Neural progenitor cell (in vitro differentiated cells): ENCODE results near the gene MGAT4B. TPM values are rescaled to one million over a fixed set of nuclear protein-coding genes. Genes with fewer than 3 reads are reported as not detected.

ENCODE experiments used
- DNase-seq: peaks from one replicate; pipeline ENCODE4 v3.0.0-alpha.2; 2016; ENCODE audit warnings: low spot score
- H2AFZ ChIP-seq: fragments of 200-600 bp; sonication (generic); replicated peaks from 2 replicates; pipeline ENCODE4 v1.6.1; 2016; ENCODE audit warnings: antibody characterized with exemption
- H3F3A ChIP-seq: fragments of 200-600 bp; sonication (generic); 2 replicates; pipeline ENCODE4 v1.6.1; 2016; ENCODE audit warnings: antibody characterized with exemption, low read depth
- H3K27ac ChIP-seq: fragments of 200-600 bp; sonication (generic); 2 replicates; pipeline ENCODE4 v1.5.1; 2016; ENCODE audit warnings: mild to moderate bottlenecking
- H3K27me3 ChIP-seq: fragments of 200-600 bp; sonication (generic); 2 replicates; pipeline ENCODE4 v1.6.1; 2016; ENCODE audit warnings: mild to moderate bottlenecking, moderate library complexity
- H3K36me3 ChIP-seq: fragments of 200-600 bp; sonication (generic); 2 replicates; pipeline ENCODE4 v1.5.1; 2016
- H3K4me1 ChIP-seq: fragments of 200-600 bp; sonication (generic); 2 replicates; pipeline ENCODE4 v1.6.1; 2016; ENCODE audit warnings: mixed run types
- H3K4me2 ChIP-seq: fragments of 200-600 bp; sonication (generic); 2 replicates; pipeline ENCODE4 v1.6.1; 2016
- H3K4me3 ChIP-seq: fragments of 200-600 bp; sonication (generic); 2 replicates; pipeline ENCODE4 v1.5.1; 2016
- H3K79me2 ChIP-seq: fragments of 200-600 bp; sonication (generic); 2 replicates; pipeline ENCODE4 v1.6.1; 2016; ENCODE audit warnings: low read depth
- H3K9ac ChIP-seq: fragments of 200-600 bp; sonication (generic); 2 replicates; pipeline ENCODE4 v1.6.1; 2016
- H3K9me3 ChIP-seq: fragments of 200-600 bp; sonication (generic); 2 replicates; pipeline ENCODE4 v1.5.1; 2016; ENCODE audit warnings: low read depth
- H4K20me1 ChIP-seq: fragments of 200-600 bp; sonication (generic); 2 replicates; pipeline ENCODE4 v1.6.1; 2016; ENCODE audit warnings: low read depth
- H3K27ac Mint-ChIP-seq: 3 replicates; pipeline ENCODE4 v1.8.0; 2021; ENCODE audit warnings: mixed read lengths
- H3K27me3 Mint-ChIP-seq: 2 replicates; pipeline ENCODE4 v1.8.0; 2022; ENCODE audit warnings: low read depth, mild to moderate bottlenecking, inconsistent platforms, moderate library complexity, mixed read lengths; ENCODE audit not compliant: insufficient read depth
- H3K36me3 Mint-ChIP-seq: 3 replicates; pipeline ENCODE4 v1.8.0; 2021; ENCODE audit warnings: mixed read lengths
- H3K4me1 Mint-ChIP-seq: 3 replicates; pipeline ENCODE4 v1.8.0; 2021; ENCODE audit warnings: mixed read lengths
- H3K4me3 Mint-ChIP-seq: 3 replicates; pipeline ENCODE4 v1.8.0; 2021; ENCODE audit warnings: mild to moderate bottlenecking, moderate library complexity, mixed read lengths
- H3K9me3 Mint-ChIP-seq: 3 replicates; pipeline ENCODE4 v1.8.0; 2020; ENCODE audit warnings: mixed read lengths
- CTCF ChIP-seq: fragments of 200-600 bp; sonication (generic); IDR thresholded peaks from 2 replicates; pipeline ENCODE4 v1.5.1; 2017; ENCODE audit warnings: antibody characterized with exemption, mild to moderate bottlenecking
- EZH2 ChIP-seq: fragments of 200-600 bp; sonication (generic); IDR thresholded peaks from 2 replicates; pipeline ENCODE4 v1.6.1; 2017; ENCODE audit warnings: antibody characterized with exemption, mild to moderate bottlenecking, moderate library complexity
- EZH2phosphoT487 ChIP-seq: fragments of 200-600 bp; sonication (generic); IDR thresholded peaks from 2 replicates; pipeline ENCODE4 v1.6.1; 2017; ENCODE audit warnings: antibody characterized with exemption
- total RNA-seq: library from RNA; depleted of rRNA; stranded (reverse); fragments of >200 nt; gene quantifications from 2 replicates; pipeline ENCODE4 v1.2.3, GENCODE V29; 2015; ENCODE audit warnings: low replicate concordance

Gene MGAT4B
- total RNA-seq, 1 donor from 2014 or later, result 32.1 TPM

GRCh38 chr5:179788193-179788854 lies 18.3 kb downstream of the MGAT4B start:
- Histone ChIP-seq H2AFZ (no peak overlapping the region), H3K27ac (no peak overlapping the region), H3K27me3 (no peaks in the 10 kb centered on the region), H3F3A (no peaks in the 10 kb centered on the region), H3K9me3 (no peaks in the 10 kb centered on the region), H4K20me1 (no peaks in the 10 kb centered on the region), H3K36me3 (no peaks in the 10 kb centered on the region), H3K4me2 (no peak overlapping the region), H3K79me2 (no peaks in the 10 kb centered on the region), H3K4me3 (no peak overlapping the region), H3K4me1 (no peaks in the 10 kb centered on the region), H3K9ac (no peak overlapping the region)
- Mint-ChIP-seq H3K36me3 (peaks cover 8% of the 10 kb centered on the region), H3K27me3 (peaks cover 8% of the 10 kb centered on the region), H3K27ac (no peak overlapping the region), H3K9me3 (peaks cover 4% of the 10 kb centered on the region), H3K4me1 (no peaks in the 10 kb centered on the region), H3K4me3 (no peak overlapping the region)
- no peak for TF ChIP-seq CTCF
- TF ChIP-seq EZH2phosphoT487, result no peak
- TF ChIP-seq EZH2, result no peak
- DNase-seq, result no peak

- H3F3A ChIP-seq, result no peaks in the 10 kb centered on the region
- no peaks in the 10 kb centered on the region for H3K79me2 ChIP-seq
- Mint-ChIP-seq H3K4me1 (no peaks in the 10 kb centered on the region), H3K36me3 (peaks cover 13% of the 10 kb centered on the region), H3K4me3 (no peak overlapping the region), H3K9me3 (peaks cover 4% of the 10 kb centered on the region), H3K27ac (no peak overlapping the region), H3K27me3 (peaks cover 3% of the 10 kb centered on the region)
- H3K27ac ChIP-seq, result no peak overlapping the region
- no peak for TF ChIP-seq CTCF
- TF ChIP-seq EZH2, result no peak
- TF ChIP-seq EZH2phosphoT487, result no peak
- H3K9me3 ChIP-seq, result no peaks in the 10 kb centered on the region
- no peaks in the 10 kb centered on the region for H4K20me1 ChIP-seq
- no peaks in the 10 kb centered on the region for H3K4me1 ChIP-seq
- H3K9ac ChIP-seq, result no peak overlapping the region
- no peak overlapping the region for H2AFZ ChIP-seq
- no peak overlapping the region for H3K4me3 ChIP-seq
- DNase-seq, result no peak
- H3K4me2 ChIP-seq, result no peak overlapping the region
- H3K27me3 ChIP-seq, result no peaks in the 10 kb centered on the region
- no peaks in the 10 kb centered on the region for H3K36me3 ChIP-seq
Measured at GRCh38 chr5:179786861-179787260, 19.8 kb downstream of the MGAT4B start.

GRCh38 chr5:179783128-179783527 lies 23.5 kb downstream of the MGAT4B start:
- H3K4me1 Mint-ChIP-seq, result no peaks in the 10 kb centered on the region
- no peak overlapping the region for H2AFZ ChIP-seq
- H3K4me3 Mint-ChIP-seq, result no peak overlapping the region

More at GRCh38 chr5:179783128-179783527, 23.5 kb downstream of the MGAT4B start:
- Mint-ChIP-seq H3K27me3 (peaks cover 3% of the 10 kb centered on the region), H3K9me3 (peaks cover 2% of the 10 kb centered on the region), H3K27ac (no peak overlapping the region), H3K36me3 (peaks cover 24% of the 10 kb centered on the region)
- Histone ChIP-seq H4K20me1 (no peaks in the 10 kb centered on the region), H3K36me3 (no peaks in the 10 kb centered on the region), H3F3A (no peaks in the 10 kb centered on the region), H3K79me2 (no peaks in the 10 kb centered on the region), H3K27ac (no peak overlapping the region), H3K9ac (no peak overlapping the region), H3K4me1 (no peaks in the 10 kb centered on the region), H3K4me3 (no peak overlapping the region), H3K27me3 (no peaks in the 10 kb centered on the region), H3K9me3 (no peaks in the 10 kb centered on the region), H3K4me2 (no peak overlapping the region)
- TF ChIP-seq EZH2phosphoT487 (no peak), CTCF (no peak), EZH2 (no peak)
- no peak for DNase-seq
